ENCODE data around the gene ATXN1. TPM values are rescaled to one million over a fixed set of nuclear protein-coding genes. Genes with fewer than 3 reads are reported as not detected.

The ATXN1 gene
- polyA plus RNA-seq, 1 donor (not counting 4 experiments of a cell fraction or from before 2014, with no cell fraction given): 9.7 TPM

DNA sequence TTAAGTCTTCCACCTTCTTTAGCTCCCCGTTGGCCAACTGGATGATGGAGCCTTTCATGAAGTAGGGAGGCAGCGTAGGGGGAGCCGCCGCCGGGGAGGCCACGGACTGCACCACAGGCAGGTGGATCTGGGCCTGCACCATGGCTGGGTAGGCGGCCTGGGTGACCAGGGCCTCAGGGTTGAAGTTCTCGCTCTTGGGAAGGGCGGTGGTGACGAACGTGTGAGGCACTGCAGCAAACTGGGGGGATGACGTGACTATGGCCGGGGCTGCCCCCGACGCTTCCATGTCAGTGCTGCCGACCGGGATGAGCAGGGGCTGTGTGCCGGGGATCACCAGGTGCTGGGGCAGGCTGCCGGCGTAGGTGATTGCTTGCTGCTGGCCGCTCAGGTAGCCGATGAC lies 434.7 kb downstream of the ATXN1 start:
- Histone ChIP-seq H3K9me1 (ENCODE audit: control insufficient read depth, extremely low read depth, insufficient read depth, low read length) (no peaks in the 10 kb centered on the region), H3K79me2 (ENCODE audit: control insufficient read depth, insufficient read depth, low read length) (no peaks in the 10 kb centered on the region), H3K4me1 (ENCODE audit: control insufficient read depth, extremely low read depth, insufficient read depth, low read length) (peaks cover 12% of the 10 kb centered on the region), H4K20me1 (ENCODE audit: control insufficient read depth, extremely low read depth, insufficient read depth, low read length) (no peaks in the 10 kb centered on the region), H3K36me3 (ENCODE audit: control insufficient read depth in 2 of 2, extremely low read depth in 1 of 2, insufficient read depth in 2 of 2, low read length in 2 of 2) (peaks cover 0 to 5% of the 10 kb centered on the region in 2 experiments), H3K9ac (ENCODE audit: control insufficient read depth, extremely low read depth, insufficient read depth, low read length) (no peak overlapping the region), H3K9me3 (ENCODE audit: control insufficient read depth, low read depth, low read length) (no peaks in the 10 kb centered on the region), H3K4me2 (ENCODE audit: control insufficient read depth, extremely low read depth, insufficient read depth, low read depth, low read length) (no peak overlapping the region), H3K4me3 (ENCODE audit: control insufficient read depth in 2 of 3, extremely low read depth in 1 of 3, insufficient read depth in 2 of 3, low read depth in 1 of 3, low read length in 3 of 3) (no peak overlapping the region), H3K27me3 (ENCODE audit: control insufficient read depth, extremely low read depth, insufficient read depth, low read length) (no peaks in the 10 kb centered on the region), H3K27ac (ENCODE audit: control insufficient read depth, insufficient read depth, low read length) (no peak overlapping the region), H2AFZ (ENCODE audit: control insufficient read depth, low read length) (no peak overlapping the region)
- no peak for TF ChIP-seq EZH2 (IDR thresholded peaks at IDR 0.05; ENCODE audit: low read length)
- TF ChIP-seq, protein P1, sequence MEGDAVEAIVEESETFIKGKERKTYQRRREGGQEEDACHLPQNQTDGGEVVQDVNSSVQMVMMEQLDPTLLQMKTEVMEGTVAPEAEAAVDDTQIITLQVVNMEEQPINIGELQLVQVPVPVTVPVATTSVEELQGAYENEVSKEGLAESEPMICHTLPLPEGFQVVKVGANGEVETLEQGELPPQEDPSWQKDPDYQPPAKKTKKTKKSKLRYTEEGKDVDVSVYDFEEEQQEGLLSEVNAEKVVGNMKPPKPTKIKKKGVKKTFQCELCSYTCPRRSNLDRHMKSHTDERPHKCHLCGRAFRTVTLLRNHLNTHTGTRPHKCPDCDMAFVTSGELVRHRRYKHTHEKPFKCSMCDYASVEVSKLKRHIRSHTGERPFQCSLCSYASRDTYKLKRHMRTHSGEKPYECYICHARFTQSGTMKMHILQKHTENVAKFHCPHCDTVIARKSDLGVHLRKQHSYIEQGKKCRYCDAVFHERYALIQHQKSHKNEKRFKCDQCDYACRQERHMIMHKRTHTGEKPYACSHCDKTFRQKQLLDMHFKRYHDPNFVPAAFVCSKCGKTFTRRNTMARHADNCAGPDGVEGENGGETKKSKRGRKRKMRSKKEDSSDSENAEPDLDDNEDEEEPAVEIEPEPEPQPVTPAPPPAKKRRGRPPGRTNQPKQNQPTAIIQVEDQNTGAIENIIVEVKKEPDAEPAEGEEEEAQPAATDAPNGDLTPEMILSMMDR (optimal IDR thresholded peaks at IDR 0.05 in 1 of 3, IDR thresholded peaks at IDR 0.05 in 1 of 3, conservative IDR thresholded peaks at IDR 0.05 in 1 of 3; ENCODE audit: extremely low read depth in 1 of 3, insufficient read depth in 2 of 3, low read length in 3 of 3): no peak
- no peak for FAIRE-seq
- no peak for DNase-seq (ENCODE audit: low read depth, low spot score)
- dilution Hi-C loops (cut with MboI; ENCODE audit: extremely low pct_ligation_motif_present, low sequenced_read_pairs): no loop called here

GRCh38 chr6:16324606-16325225 lies 436.5 kb downstream of the ATXN1 start:
- TF ChIP-seq, protein P1 (optimal IDR thresholded peaks at IDR 0.05 in 1 of 3, IDR thresholded peaks at IDR 0.05 in 1 of 3, conservative IDR thresholded peaks at IDR 0.05 in 1 of 3; ENCODE audit: extremely low read depth in 1 of 3, insufficient read depth in 2 of 3, low read length in 3 of 3): no peak
- no peak for TF ChIP-seq EZH2 (IDR thresholded peaks at IDR 0.05; ENCODE audit: low read length)
- Histone ChIP-seq H3K9ac (ENCODE audit: control insufficient read depth, extremely low read depth, insufficient read depth, low read length) (no peak overlapping the region), H3K79me2 (ENCODE audit: control insufficient read depth, insufficient read depth, low read length) (no peaks in the 10 kb centered on the region), H3K4me3 (ENCODE audit: control insufficient read depth in 2 of 3, extremely low read depth in 1 of 3, insufficient read depth in 2 of 3, low read depth in 1 of 3, low read length in 3 of 3) (no peak overlapping the region), H3K27me3 (ENCODE audit: control insufficient read depth, extremely low read depth, insufficient read depth, low read length) (no peaks in the 10 kb centered on the region), H2AFZ (ENCODE audit: control insufficient read depth, low read length) (no peak overlapping the region), H3K27ac (ENCODE audit: control insufficient read depth, insufficient read depth, low read length) (no peak overlapping the region), H3K9me1 (ENCODE audit: control insufficient read depth, extremely low read depth, insufficient read depth, low read length) (no peaks in the 10 kb centered on the region), H3K4me2 (ENCODE audit: control insufficient read depth, extremely low read depth, insufficient read depth, low read depth, low read length) (no peak overlapping the region), H4K20me1 (ENCODE audit: control insufficient read depth, extremely low read depth, insufficient read depth, low read length) (no peaks in the 10 kb centered on the region), H3K36me3 (ENCODE audit: control insufficient read depth in 2 of 2, extremely low read depth in 1 of 2, insufficient read depth in 2 of 2, low read length in 2 of 2) (peaks cover 0 to 5% of the 10 kb centered on the region in 2 experiments), H3K9me3 (ENCODE audit: control insufficient read depth, low read depth, low read length) (no peaks in the 10 kb centered on the region), H3K4me1 (ENCODE audit: control insufficient read depth, extremely low read depth, insufficient read depth, low read length) (peaks cover 24% of the 10 kb centered on the region)
- DNase-seq (ENCODE audit: low read depth, low spot score) (no peak), FAIRE-seq (no peak)
- dilution Hi-C loops (cut with MboI; ENCODE audit: extremely low pct_ligation_motif_present, low sequenced_read_pairs): no loop called here

Data from keratinocyte (primary cell).